ENCODE data around the gene UBE2J2.

UBE2J2 gene

GRCh38 chr1:1259119-1259488 lies 14.6 kb downstream of the UBE2J2 start:
- intact Hi-C loops (cut with DNase I; ENCODE audit: low total_unique reads), result no loop called here
- TF ChIP-seq, protein P1, sequence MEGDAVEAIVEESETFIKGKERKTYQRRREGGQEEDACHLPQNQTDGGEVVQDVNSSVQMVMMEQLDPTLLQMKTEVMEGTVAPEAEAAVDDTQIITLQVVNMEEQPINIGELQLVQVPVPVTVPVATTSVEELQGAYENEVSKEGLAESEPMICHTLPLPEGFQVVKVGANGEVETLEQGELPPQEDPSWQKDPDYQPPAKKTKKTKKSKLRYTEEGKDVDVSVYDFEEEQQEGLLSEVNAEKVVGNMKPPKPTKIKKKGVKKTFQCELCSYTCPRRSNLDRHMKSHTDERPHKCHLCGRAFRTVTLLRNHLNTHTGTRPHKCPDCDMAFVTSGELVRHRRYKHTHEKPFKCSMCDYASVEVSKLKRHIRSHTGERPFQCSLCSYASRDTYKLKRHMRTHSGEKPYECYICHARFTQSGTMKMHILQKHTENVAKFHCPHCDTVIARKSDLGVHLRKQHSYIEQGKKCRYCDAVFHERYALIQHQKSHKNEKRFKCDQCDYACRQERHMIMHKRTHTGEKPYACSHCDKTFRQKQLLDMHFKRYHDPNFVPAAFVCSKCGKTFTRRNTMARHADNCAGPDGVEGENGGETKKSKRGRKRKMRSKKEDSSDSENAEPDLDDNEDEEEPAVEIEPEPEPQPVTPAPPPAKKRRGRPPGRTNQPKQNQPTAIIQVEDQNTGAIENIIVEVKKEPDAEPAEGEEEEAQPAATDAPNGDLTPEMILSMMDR (IDR thresholded peaks at IDR 0.05), result no peak
- no peak for DNase-seq
- no peak overlapping the region for H3K27ac ChIP-seq
- H3K36me3 ChIP-seq, result peaks cover 70 to 90% (median 86%) of the 10 kb centered on the region in 3 donors
- H3K4me3 ChIP-seq, result no peak overlapping the region
- no peaks in the 10 kb centered on the region for H3K4me1 ChIP-seq
- no peaks in the 10 kb centered on the region for H3K9me3 ChIP-seq
- H3K27me3 ChIP-seq, result no peaks in the 10 kb centered on the region

DNA sequence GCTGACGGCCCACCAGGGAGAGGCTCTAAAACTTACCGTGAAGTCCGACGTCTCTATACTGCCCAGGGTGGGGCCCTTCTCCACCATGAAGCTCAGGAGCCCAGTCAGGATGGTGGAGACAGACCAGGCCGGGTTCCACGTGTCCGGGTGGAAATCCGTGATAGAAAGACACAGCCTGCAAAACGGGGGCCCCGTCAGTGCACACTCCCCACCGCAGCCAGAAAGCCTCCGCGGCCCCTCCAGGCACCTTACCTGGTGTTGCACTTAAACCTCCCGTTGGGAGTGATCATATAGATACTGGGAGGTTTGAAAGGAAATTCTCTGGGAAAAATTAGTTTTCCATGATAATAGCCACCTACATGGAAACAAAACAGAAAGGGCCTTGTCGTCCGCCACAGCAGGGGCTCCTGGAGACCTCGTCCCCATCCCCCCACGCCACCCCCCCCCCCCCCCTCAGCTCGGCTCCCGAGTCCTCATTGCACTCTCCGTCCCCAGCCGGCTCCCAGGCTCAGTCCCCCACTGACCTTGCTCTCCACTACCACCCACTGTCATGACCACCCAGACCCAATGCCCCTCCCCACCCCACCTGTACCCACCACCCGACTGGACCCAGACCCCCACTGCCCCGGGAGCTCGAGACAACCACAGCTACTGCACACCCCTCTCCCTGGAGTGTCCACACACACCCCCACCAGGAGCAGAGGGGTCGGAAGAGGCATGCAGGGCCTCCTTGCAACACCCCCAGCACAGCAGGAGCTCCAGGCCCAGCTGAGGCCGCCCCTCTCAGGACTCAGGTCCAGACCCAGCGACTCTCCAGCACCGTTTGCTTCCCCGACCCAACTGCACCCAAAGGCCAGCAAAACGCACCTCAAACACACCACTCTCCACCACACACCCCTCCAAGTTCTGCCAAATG lies 16.4 kb downstream of the UBE2J2 start:
- H3K36me3 ChIP-seq, result peaks cover 58 to 90% (median 81%) of the 10 kb centered on the region in 3 donors
- H3K9me3 ChIP-seq, result no peaks in the 10 kb centered on the region
- no peaks in the 10 kb centered on the region for H3K4me1 ChIP-seq
- intact Hi-C loops (cut with DNase I; ENCODE audit: low total_unique reads), result no loop called here
- H3K27ac ChIP-seq, result no peak overlapping the region
- no peaks in the 10 kb centered on the region for H3K27me3 ChIP-seq
- H3K4me3 ChIP-seq, result no peak overlapping the region
- DNase-seq, result no peak
- TF ChIP-seq, protein P1 (IDR thresholded peaks at IDR 0.05), result no peak

GRCh38 chr1:1255611-1256010 lies 18.0 kb downstream of the UBE2J2 start:
- Histone ChIP-seq H3K9me3 (no peaks in the 10 kb centered on the region), H3K4me3 (no peak overlapping the region), H3K27ac (no peak overlapping the region), H3K4me1 (no peaks in the 10 kb centered on the region), H3K36me3 (peaks cover 44 to 90% (median 70%) of the 10 kb centered on the region in 3 donors), H3K27me3 (no peaks in the 10 kb centered on the region)
- intact Hi-C loops (cut with DNase I; ENCODE audit: low total_unique reads), result no loop called here
- DNase-seq, result no peak
- TF ChIP-seq, protein P1 (IDR thresholded peaks at IDR 0.05), result no peak

DNA sequence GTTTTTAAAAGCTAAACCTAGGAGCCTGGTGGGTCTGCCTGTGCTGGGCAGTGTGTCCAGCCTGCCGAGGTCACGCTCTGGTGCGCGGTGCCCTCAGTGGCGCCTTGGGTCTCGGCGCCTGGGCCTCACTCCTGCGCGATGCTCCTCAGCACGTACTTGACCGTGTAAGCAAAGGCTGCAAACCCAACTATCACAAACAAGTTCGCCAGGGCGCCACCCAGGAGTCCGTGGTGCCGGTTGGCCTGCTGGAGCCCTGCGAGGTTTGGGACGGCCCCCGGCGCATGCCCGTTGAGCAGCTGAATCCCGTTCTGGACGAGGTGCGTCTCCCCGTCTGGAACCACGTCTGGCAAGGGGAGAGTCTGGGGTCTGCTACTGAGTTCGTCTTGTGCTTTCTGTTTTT lies 18.6 kb downstream of the UBE2J2 start:
- no peak overlapping the region for H3K4me3 ChIP-seq
- no peaks in the 10 kb centered on the region for H3K27me3 ChIP-seq
- no peak overlapping the region for H3K27ac ChIP-seq
- H3K36me3 ChIP-seq, result peaks cover 39 to 86% (median 67%) of the 10 kb centered on the region in 3 donors
- no peak for DNase-seq
- intact Hi-C loops (cut with DNase I; ENCODE audit: low total_unique reads), result no loop called here
- no peaks in the 10 kb centered on the region for H3K9me3 ChIP-seq
- no peaks in the 10 kb centered on the region for H3K4me1 ChIP-seq
- TF ChIP-seq, protein P1 (IDR thresholded peaks at IDR 0.05), result no peak

GRCh38 chr1:1254667-1254998 lies 19.0 kb downstream of the UBE2J2 start:
- Histone ChIP-seq H3K36me3 (peaks cover 37 to 82% (median 64%) of the 10 kb centered on the region in 3 donors), H3K9me3 (no peaks in the 10 kb centered on the region), H3K4me3 (no peak overlapping the region), H3K27me3 (no peaks in the 10 kb centered on the region), H3K4me1 (no peaks in the 10 kb centered on the region), H3K27ac (no peak overlapping the region)
- DNase-seq, result no peak
- intact Hi-C loops (cut with DNase I; ENCODE audit: low total_unique reads), result no loop called here
- TF ChIP-seq, protein P1 (IDR thresholded peaks at IDR 0.05), result no peak

All from tibial artery (tissue), 4 donors.